Panc1 (cell line): Measurements from ENCODE around the gene RAP1GAP. TPM values are rescaled to one million over a fixed set of nuclear protein-coding genes. Genes with fewer than 3 reads are reported as not detected.

Experiments used
- ATAC-seq: fragments of 200-7000 bp; cut with Tn5 transposase; 2 replicates; pipeline ENCODE4 v1.9.1; 2020; ENCODE audit warnings: mild to moderate bottlenecking, moderate library complexity
- BruUV-seq: library from RNA; stranded (reverse); fragments of 400-500 nt; replicated peaks from 2 replicates; lab custom pipeline; 2021; lab: Mats Ljungman, UMichigan
- CTCF ChIA-PET: fragments of 300-600 bp; sonication (Branson Sonifier 250); formaldehyde crosslinking; loops from one replicate; lab custom pipeline; 2022; ENCODE audit warnings: antibody characterized with exemption; lab: Charles Lee
- POLR2A ChIA-PET: fragments of 300-600 bp; sonication (Branson Sonifier 250); formaldehyde crosslinking; loops from one replicate; lab custom pipeline; 2022; ENCODE audit warnings: antibody characterized with exemption; lab: Charles Lee
- DNase-seq: peaks from one replicate; pipeline ENCODE4 v3.0.0-alpha.2; 2010; ENCODE audit warnings: low read depth, low spot score
- H3K27ac ChIP-seq: 2 replicates; pipeline ENCODE4 v1.5.1; 2011; ENCODE audit warnings: mild to moderate bottlenecking, low read length, inconsistent platforms
- H3K27me3 ChIP-seq: fragments of 200-500 bp; sonication (Bioruptor generic); 2 replicates; pipeline ENCODE4 v1.6.0; 2014; ENCODE audit warnings: low read length, inconsistent platforms; ENCODE audit not compliant: control insufficient read depth, insufficient read depth
- H3K36me3 ChIP-seq: fragments of 200-500 bp; sonication (Bioruptor generic); 2 replicates; pipeline ENCODE4 v1.5.1; 2014; ENCODE audit warnings: inconsistent platforms, mild to moderate bottlenecking, low read length, moderate library complexity; ENCODE audit not compliant: control insufficient read depth, insufficient read depth
- H3K4me1 ChIP-seq: 2 replicates; pipeline ENCODE4 v1.5.1; 2011; ENCODE audit warnings: inconsistent platforms, mild to moderate bottlenecking, low read length, moderate library complexity; ENCODE audit not compliant: control insufficient read depth, insufficient read depth
- H3K4me3 ChIP-seq, 2 experiments: 2 replicates each; pipeline ENCODE4 v1.5.1; 2011 to 2012; ENCODE audit warnings: low read depth in 2 of 2, low read length in 2 of 2, mild to moderate bottlenecking in 2 of 2, inconsistent platforms in 1 of 2, moderate library complexity in 1 of 2
- H3K9me3 ChIP-seq: fragments of 200-500 bp; sonication (Bioruptor generic); 2 replicates; pipeline ENCODE4 v1.5.1; 2014; ENCODE audit warnings: low read depth, mild to moderate bottlenecking, inconsistent platforms, low read length, moderate library complexity; ENCODE audit not compliant: control insufficient read depth, insufficient read depth
- CTCF ChIP-seq: fragments of 450-650 bp; IDR thresholded peaks from 2 replicates; pipeline ENCODE4 v1.5.1; 2017; ENCODE audit warnings: mild to moderate bottlenecking
- POLR2AphosphoS5 ChIP-seq: IDR thresholded peaks from 2 replicates; pipeline ENCODE4 v1.6.1; 2012; ENCODE audit warnings: mild to moderate bottlenecking, low read depth, low read length, moderate library complexity
- SIN3A ChIP-seq: IDR thresholded peaks from 2 replicates; pipeline ENCODE4 v1.6.1; 2012; ENCODE audit warnings: low read depth, mild to moderate bottlenecking, low read length, moderate library complexity, borderline replicate concordance; ENCODE audit not compliant: insufficient read depth
- TCF7L2 ChIP-seq: IDR thresholded peaks from 2 replicates; pipeline ENCODE4 v1.6.1; 2011; ENCODE audit warnings: mild to moderate bottlenecking, low read depth, low read length, inconsistent platforms
- in situ Hi-C: cut with HindIII; loops from 2 replicates; pipeline ENCODE4 v1.10.0; 2016; ENCODE audit warnings: low sequenced_read_pairs, low pct_unique_long_range_greater_than_20kb
- intact Hi-C: fragments of 100-400 bp; cut with micrococcal nuclease; formaldehyde crosslinking; loops from one replicate; pipeline ENCODE4 v1.10.0; 2022; ENCODE audit not compliant: unreplicated experiment
- total RNA-seq: library from RNA; stranded (reverse); gene quantifications from one replicate; pipeline ENCODE4 v1.2.1, GENCODE V29; 2021; ENCODE audit not compliant: unreplicated experiment
- TF ChIP-seq, protein P1 (sequence below), 2 experiments: IDR thresholded peaks; 2 replicates each; pipeline ENCODE4 v1.6.1; 2011 to 2012; ENCODE audit warnings: low read depth in 2 of 2, control low read depth in 1 of 2, low read length in 1 of 2, mild to moderate bottlenecking in 1 of 2, moderate library complexity in 1 of 2; ENCODE audit not compliant: insufficient read depth in 1 of 2

The RAP1GAP gene
- total RNA-seq, 1 experiment from 2014 or later, result 4.6 TPM

- BruUV-seq, result no TSS peak
- ChIA-PET CTCF (no interaction called here), POLR2A (no interaction called here)
- H3K4me3 ChIP-seq, result no peak overlapping the region
- in situ Hi-C loops (no loop called here), intact Hi-C loops (loop anchor here (2.0 to 10.0 kb wide), 3 partner anchors 63 to 287 kb away; no protein-coding TSS in a partner anchor)
- H3K9me3 ChIP-seq, result no peaks in the 10 kb centered on the region
- no peak for DNase-seq
- H3K36me3 ChIP-seq, result no peaks in the 10 kb centered on the region
- no peak for ATAC-seq
- no peak overlapping the region for H3K27ac ChIP-seq
- TF ChIP-seq SIN3A (no peak), CTCF (no peak; the same call in 1 of the 2 replicates), TCF7L2 (no peak), POLR2AphosphoS5 (no peak)
- TF ChIP-seq, protein P1, sequence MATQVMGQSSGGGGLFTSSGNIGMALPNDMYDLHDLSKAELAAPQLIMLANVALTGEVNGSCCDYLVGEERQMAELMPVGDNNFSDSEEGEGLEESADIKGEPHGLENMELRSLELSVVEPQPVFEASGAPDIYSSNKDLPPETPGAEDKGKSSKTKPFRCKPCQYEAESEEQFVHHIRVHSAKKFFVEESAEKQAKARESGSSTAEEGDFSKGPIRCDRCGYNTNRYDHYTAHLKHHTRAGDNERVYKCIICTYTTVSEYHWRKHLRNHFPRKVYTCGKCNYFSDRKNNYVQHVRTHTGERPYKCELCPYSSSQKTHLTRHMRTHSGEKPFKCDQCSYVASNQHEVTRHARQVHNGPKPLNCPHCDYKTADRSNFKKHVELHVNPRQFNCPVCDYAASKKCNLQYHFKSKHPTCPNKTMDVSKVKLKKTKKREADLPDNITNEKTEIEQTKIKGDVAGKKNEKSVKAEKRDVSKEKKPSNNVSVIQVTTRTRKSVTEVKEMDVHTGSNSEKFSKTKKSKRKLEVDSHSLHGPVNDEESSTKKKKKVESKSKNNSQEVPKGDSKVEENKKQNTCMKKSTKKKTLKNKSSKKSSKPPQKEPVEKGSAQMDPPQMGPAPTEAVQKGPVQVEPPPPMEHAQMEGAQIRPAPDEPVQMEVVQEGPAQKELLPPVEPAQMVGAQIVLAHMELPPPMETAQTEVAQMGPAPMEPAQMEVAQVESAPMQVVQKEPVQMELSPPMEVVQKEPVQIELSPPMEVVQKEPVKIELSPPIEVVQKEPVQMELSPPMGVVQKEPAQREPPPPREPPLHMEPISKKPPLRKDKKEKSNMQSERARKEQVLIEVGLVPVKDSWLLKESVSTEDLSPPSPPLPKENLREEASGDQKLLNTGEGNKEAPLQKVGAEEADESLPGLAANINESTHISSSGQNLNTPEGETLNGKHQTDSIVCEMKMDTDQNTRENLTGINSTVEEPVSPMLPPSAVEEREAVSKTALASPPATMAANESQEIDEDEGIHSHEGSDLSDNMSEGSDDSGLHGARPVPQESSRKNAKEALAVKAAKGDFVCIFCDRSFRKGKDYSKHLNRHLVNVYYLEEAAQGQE (IDR thresholded peaks at IDR 0.05; ENCODE audit: insufficient read depth in 1 of 2, low read depth in 2 of 2, low read length in 1 of 2), result no peak
- 0 out of 2 replicates have a peak, but pooled peaks cover 4% of the 10 kb centered on the region for H3K4me1 ChIP-seq
- peaks cover 2% of the 10 kb centered on the region; the same call in 1 of the 2 replicates for H3K27me3 ChIP-seq
Measured at GRCh38 chr1:21657456-21658190, 11.5 kb downstream of the RAP1GAP start.

DNA sequence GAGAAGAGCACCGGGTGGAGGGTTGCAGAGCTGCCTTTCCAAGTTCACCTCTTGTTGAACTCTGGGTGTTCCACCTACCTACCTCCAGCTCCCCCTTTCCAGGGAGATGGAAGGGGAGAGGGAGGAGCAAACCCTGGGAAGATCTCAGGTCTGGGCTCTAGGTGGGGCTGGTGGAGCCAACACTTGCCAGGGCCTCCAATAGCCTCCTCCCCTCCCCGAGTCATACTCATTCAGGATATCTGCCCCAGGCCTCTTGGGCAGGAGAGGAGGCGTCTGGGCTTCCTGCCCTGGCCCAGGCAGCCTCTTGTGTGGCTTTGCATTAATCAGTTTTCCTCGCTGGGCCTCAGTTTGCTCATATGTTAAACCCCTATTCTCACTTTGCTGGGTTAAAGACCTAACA is 13.4 kb downstream of the RAP1GAP start:
- 0 out of 2 replicates have a peak, but pooled peaks cover 4% of the 10 kb centered on the region for H3K4me1 ChIP-seq
- no peak overlapping the region for H3K4me3 ChIP-seq
- CTCF ChIA-PET, result no interaction called here
- no peaks in the 10 kb centered on the region for H3K36me3 ChIP-seq
- no peaks in the 10 kb centered on the region for H3K9me3 ChIP-seq
- ATAC-seq (peak; percentile 33; the same call in 1 of the 2 replicates), DNase-seq (no peak)
- no peak overlapping the region for H3K27ac ChIP-seq
- POLR2A ChIA-PET, result interaction anchor here (0.7 kb wide), 1 partner anchor 130 kb away, joined by 18 read pairs; no protein-coding TSS in a partner anchor
- peaks cover 2% of the 10 kb centered on the region; the same call in 1 of the 2 replicates for H3K27me3 ChIP-seq
- TF ChIP-seq CTCF, result no peak
- TF ChIP-seq SIN3A, result no peak
- TF ChIP-seq POLR2AphosphoS5, result no peak
- TF ChIP-seq, protein P1 (IDR thresholded peaks at IDR 0.05; ENCODE audit: insufficient read depth in 1 of 2, low read depth in 2 of 2, low read length in 1 of 2), result no peak
- TF ChIP-seq TCF7L2, result no peak
- no TSS peak for BruUV-seq
- in situ Hi-C loops, result no loop called here
- intact Hi-C loops, result loop anchor here (10.0 kb wide), 2 partner anchors 61 to 121 kb away; no protein-coding TSS in a partner anchor
